GM12878 (cell line): ENCODE data around the gene JAML. TPM values are rescaled to one million over a fixed set of nuclear protein-coding genes. Genes with fewer than 3 reads are reported as not detected.

ENCODE experiments used
- ATAC-seq: fragments of 200-7000 bp; cut with Tn5 transposase; 3 replicates; pipeline ENCODE4 v1.9.1; 2020; ENCODE audit warnings: mild to moderate bottlenecking, moderate library complexity
- BruUV-seq: library from RNA; stranded (reverse); fragments of 400-500 nt; replicated peaks from 2 replicates; lab custom pipeline; 2021; lab: Mats Ljungman, UMichigan
- CTCF ChIA-PET: fragments of 300-600 bp; sonication (Branson Sonifier 250); formaldehyde crosslinking; extraction: SDS; loops from one replicate; lab custom pipeline; 2021; ENCODE audit warnings: inconsistent platforms; lab: Yijun Ruan, JAX
- POLR2A ChIA-PET: fragments of 350-600 bp; formaldehyde crosslinking; extraction: SDS; loops from one replicate; lab custom pipeline; 2021; ENCODE audit warnings: inconsistent platforms; lab: Charles Lee
- RAD21 ChIA-PET: fragments of 300-600 bp; sonication (Branson Sonifier 250); formaldehyde crosslinking; loops from one replicate; lab custom pipeline; 2023; ENCODE audit warnings: antibody characterized with exemption; ENCODE audit not compliant: unreplicated experiment; lab: Charles Lee
- SMC1A ChIA-PET: fragments of 300-600 bp; sonication (Branson Sonifier 250); formaldehyde crosslinking; loops from one replicate; lab custom pipeline; 2023; ENCODE audit not compliant: unreplicated experiment, uncharacterized antibody; lab: Charles Lee
- DNase-seq: peaks from one replicate; pipeline ENCODE4 v3.0.0-alpha.2; 2011; ENCODE audit warnings: low read depth, low spot score
- FAIRE-seq: peaks from 3 replicates; lab custom pipeline; 2011; peaks lifted over from hg19 to GRCh38; lab: Jason Lieb, UNC
- H2AFZ ChIP-seq: 2 replicates; pipeline ENCODE4 v1.6.0; 2011; ENCODE audit warnings: low read depth, low read length, control low read depth; ENCODE audit not compliant: control insufficient read depth
- H3K27ac ChIP-seq: 2 replicates; pipeline ENCODE4 v1.5.1; 2011; ENCODE audit warnings: control low read depth; ENCODE audit not compliant: control insufficient read depth, insufficient read depth
- H3K27me3 ChIP-seq, 2 experiments: replicated peaks in 1 of 2; 2 replicates each; pipeline versions ENCODE4 v1.6.0 to v1.6.1; 2011; ENCODE audit warnings: low read length in 1 of 2; ENCODE audit not compliant: control insufficient read depth in 2 of 2, insufficient read depth in 2 of 2
- H3K36me3 ChIP-seq, 2 experiments: 2 replicates each; pipeline ENCODE4 v1.5.1; 2011; ENCODE audit warnings: low read length in 1 of 2; ENCODE audit not compliant: control insufficient read depth in 2 of 2, insufficient read depth in 2 of 2
- H3K4me1 ChIP-seq: 2 replicates; pipeline ENCODE4 v1.6.1; 2011; ENCODE audit warnings: mild to moderate bottlenecking, low read length, moderate library complexity, mixed read lengths; ENCODE audit not compliant: control insufficient read depth, insufficient read depth
- H3K4me2 ChIP-seq: 2 replicates; pipeline ENCODE4 v1.6.0; 2011; ENCODE audit warnings: control low read depth; ENCODE audit not compliant: control insufficient read depth, insufficient read depth
- H3K4me3 ChIP-seq: fragments of 200-600 bp; sonication (generic); 2 replicates; pipeline ENCODE4 v1.5.1; 2016
- H3K79me2 ChIP-seq: 2 replicates; pipeline ENCODE4 v1.6.0; 2011; ENCODE audit warnings: low read length; ENCODE audit not compliant: control insufficient read depth, insufficient read depth
- H3K9ac ChIP-seq: 2 replicates; pipeline ENCODE4 v1.8.0; 2011; ENCODE audit warnings: low read length, control low read depth, mixed read lengths; ENCODE audit not compliant: control insufficient read depth, insufficient read depth
- H3K9me3 ChIP-seq: replicated peaks from 3 replicates; pipeline ENCODE4 v1.5.1; 2011; ENCODE audit warnings: mild to moderate bottlenecking, low read length; ENCODE audit not compliant: control insufficient read depth, insufficient read depth
- H4K20me1 ChIP-seq: 2 replicates; pipeline ENCODE4 v1.6.0; 2011; ENCODE audit not compliant: control insufficient read depth, insufficient read depth
- ATF2 ChIP-seq: IDR thresholded peaks from 2 replicates; pipeline ENCODE4 v1.6.1; 2012; ENCODE audit warnings: low read length, inconsistent platforms
- CBX5 ChIP-seq: sonication (generic); IDR thresholded peaks from 2 replicates; pipeline ENCODE4 v1.6.1; 2016; ENCODE audit warnings: low read depth, moderate library complexity, mild to moderate bottlenecking, inconsistent platforms
- EP300 ChIP-seq, 2 experiments: fragments of 150-350 bp in 1 of 2; IDR thresholded peaks; 2 replicates each; pipeline ENCODE4 v1.6.1; 2011 to 2012; ENCODE audit warnings: low read depth in 2 of 2, low read length in 2 of 2, borderline replicate concordance in 1 of 2, improper control_type of control experiment in 1 of 2, inconsistent platforms in 1 of 2; ENCODE audit not compliant: control insufficient read depth in 1 of 2
- KAT2A ChIP-seq: conservative IDR thresholded peaks from 2 replicates; pipeline ENCODE4 v1.6.1; 2011; ENCODE audit warnings: low read depth, low read length; ENCODE audit not compliant: control insufficient read depth
- MTA3 ChIP-seq: IDR thresholded peaks from 2 replicates; pipeline ENCODE4 v1.6.1; 2012; ENCODE audit warnings: low read length, inconsistent platforms, borderline replicate concordance
- NR2C1 ChIP-seq: fragments of 450-650 bp; IDR thresholded peaks from 2 replicates; pipeline ENCODE4 v1.6.1; 2017; ENCODE audit warnings: antibody characterized with exemption, mild to moderate bottlenecking, moderate library complexity
- PKNOX1 ChIP-seq: fragments of 450-650 bp; IDR thresholded peaks from 2 replicates; pipeline ENCODE4 v1.6.1; 2016; ENCODE audit warnings: mild to moderate bottlenecking
- PML ChIP-seq: IDR thresholded peaks from 2 replicates; pipeline ENCODE4 v1.6.1; 2012; ENCODE audit warnings: low read length, inconsistent platforms
- POLR2AphosphoS2 ChIP-seq: IDR thresholded peaks from 2 replicates; pipeline ENCODE4 v1.6.1; 2011; ENCODE audit warnings: low read depth, mild to moderate bottlenecking, low read length, improper control_type of control experiment, moderate library complexity
- POLR2AphosphoS5 ChIP-seq: IDR thresholded peaks from 2 replicates; pipeline ENCODE4 v1.6.1; 2011; ENCODE audit warnings: mild to moderate bottlenecking, low read length, inconsistent platforms
- REST ChIP-seq: IDR thresholded peaks from 2 replicates; pipeline ENCODE4 v1.6.1; 2012; ENCODE audit warnings: mild to moderate bottlenecking, low read depth, low read length
- SREBF1 ChIP-seq: IDR thresholded peaks from 2 replicates; pipeline ENCODE4 v1.6.1; 2012; ENCODE audit warnings: mild to moderate bottlenecking, low read length
- USF2 ChIP-seq: IDR thresholded peaks from 2 replicates; pipeline ENCODE4 v1.6.1; 2011; ENCODE audit warnings: low read depth, low read length, improper control_type of control experiment, borderline replicate concordance
- whole genome bisulfite sequencing: methylation state at CpG from one replicate; pipeline ENCODE4 v1.1.6; 2016; ENCODE audit warnings: low lambda C conversion rate; ENCODE audit not compliant: insufficient replicate concordance, insufficient coverage; ENCODE audit errors: missing lambda C conversion rate; 5-methylcytosine and 5-hydroxymethylcytosine counted together
- in situ Hi-C: fragments of 300-500 bp; cut with MboI; formaldehyde crosslinking; loops from 9 replicates; pipeline ENCODE4 v1.14.3; 2018; ENCODE audit warnings: mixed read lengths
- intact Hi-C: fragments of 100-400 bp; cut with micrococcal nuclease; formaldehyde crosslinking; loops from one replicate; pipeline ENCODE4 v1.14.2; 2022; ENCODE audit not compliant: unreplicated experiment
- polyA plus RNA-seq, 11 experiments: library from polyadenylated mRNA; depleted of rRNA in 4 of 11; unstranded in 6 of 11; stranded (reverse) in 5 of 11; fragments of >200 nt; fragmentation: Nextera tagmentation in 4 of 11; fragmentation: Illumina TruSeq in 1 of 11; extraction: Ambion mirVana in 4 of 11; extraction: Trizol in 1 of 11; gene quantifications; 1 replicate in 1 of 11; 2 replicates in 10 of 11; pipeline versions ENCODE4 v1.2.1 to v1.2.3, GENCODE V29; 2011 to 2016; ENCODE audit warnings: inconsistent platforms in 2 of 11, missing spikeins in 2 of 11, low read depth in 1 of 11
- total RNA-seq, 4 experiments: library from RNA; depleted of rRNA in 3 of 4; stranded (reverse); fragments of >200 nt in 3 of 4; fragmentation: Illumina TruSeq in 1 of 4; extraction: Trizol in 1 of 4; gene quantifications; 2 replicates each; pipeline versions ENCODE4 v1.2.1 to v1.2.3, GENCODE V29; 2013 to 2021

The JAML gene
- total and polyA plus RNA-seq, 10 of the 15 experiments (the other 5 are each of a cell fraction or from before 2014, with no cell fraction given): 0.60 to 8.1 (median 3.5) TPM

- Histone ChIP-seq H3K4me3 (no peak overlapping the region), H3K27ac (no peak overlapping the region), H4K20me1 (no peaks in the 10 kb centered on the region), H3K4me2 (no peak overlapping the region), H3K9me3 (no peaks in the 10 kb centered on the region), H3K79me2 (no peaks in the 10 kb centered on the region)
- ChIA-PET CTCF (interaction anchor here (1.3 to 1.9 kb wide), 5 partner anchors 11 to 56 kb away, joined by 3 to 8 read pairs (median 3); no protein-coding TSS in a partner anchor), SMC1A (interaction anchor here (1.0 kb wide), 1 partner anchor 25 kb away, joined by 3 read pairs; no protein-coding TSS in a partner anchor)
- ATAC-seq (no peak), FAIRE-seq (no peak), DNase-seq (no peak)
- intact Hi-C loops: no loop called here
- in situ Hi-C loops: no loop called here
- WGBS: 19% methylated on average over 2 of the region's 2 CpGs
- BruUV-seq: no TSS peak
- TF ChIP-seq POLR2AphosphoS2 (no peak), PML (no peak), EP300 (IDR thresholded peaks at IDR 0.05; ENCODE audit: borderline replicate concordance in 1 of 2, control insufficient read depth in 1 of 2, low read depth in 2 of 2, low read length in 2 of 2) (no peak), MTA3 (no peak), USF2 (no peak), POLR2AphosphoS5 (no peak), CBX5 (no peak), NR2C1 (no peak), PKNOX1 (no peak), ATF2 (no peak), KAT2A (no peak), REST (no peak), SREBF1 (no peak)
- TF ChIP-seq, all 136 proteins: peak for 0
- H2AFZ ChIP-seq: no peak overlapping the region
- POLR2A ChIA-PET: no interaction called here
- RAD21 ChIA-PET: no interaction called here
- no peaks in the 10 kb centered on the region; a peak in 1 of 4 replicates for H3K36me3 ChIP-seq
- H3K9ac ChIP-seq: no peak overlapping the region
- peaks cover 5% of the 10 kb centered on the region; the same call in 1 of the 2 replicates for H3K4me1 ChIP-seq
- no peaks in the 10 kb centered on the region for H3K27me3 ChIP-seq
Observed at GRCh38 chr11:118236170-118236569, 11.4 kb upstream of the JAML start.
